ENCODE data around the gene MRPL33. TPM values are rescaled to one million over a fixed set of nuclear protein-coding genes. Genes with fewer than 3 reads are reported as not detected.

Gene MRPL33
- total RNA-seq, 8 experiments from 2014 or later: 152 to 352 (median 169) TPM

GRCh38 chr2:27805180-27805579 lies 33.7 kb downstream of the MRPL33 start:
- Histone ChIP-seq H3K4me1 (replicated peaks in 1 of 2) (no peaks in the 10 kb centered on the region), H3K4me3 (no peak overlapping the region), H3K27ac (no peak overlapping the region)
- WGBS, 10 experiments: 17 to 88% (median 73%) methylated on average over 1 to 3 of the region's 3 CpGs; no CpG with 5 or more reads in 3 of the 10 experiments
- in situ Hi-C loops (cut with MboI; ENCODE audit: low pct_unique_long_range_greater_than_20kb in 2 of 9, low sequenced_read_pairs in 9 of 9, unreplicated experiment in 9 of 9): no loop called here
- no peak for ATAC-seq (replicated peaks in 6 of 8)

DNA sequence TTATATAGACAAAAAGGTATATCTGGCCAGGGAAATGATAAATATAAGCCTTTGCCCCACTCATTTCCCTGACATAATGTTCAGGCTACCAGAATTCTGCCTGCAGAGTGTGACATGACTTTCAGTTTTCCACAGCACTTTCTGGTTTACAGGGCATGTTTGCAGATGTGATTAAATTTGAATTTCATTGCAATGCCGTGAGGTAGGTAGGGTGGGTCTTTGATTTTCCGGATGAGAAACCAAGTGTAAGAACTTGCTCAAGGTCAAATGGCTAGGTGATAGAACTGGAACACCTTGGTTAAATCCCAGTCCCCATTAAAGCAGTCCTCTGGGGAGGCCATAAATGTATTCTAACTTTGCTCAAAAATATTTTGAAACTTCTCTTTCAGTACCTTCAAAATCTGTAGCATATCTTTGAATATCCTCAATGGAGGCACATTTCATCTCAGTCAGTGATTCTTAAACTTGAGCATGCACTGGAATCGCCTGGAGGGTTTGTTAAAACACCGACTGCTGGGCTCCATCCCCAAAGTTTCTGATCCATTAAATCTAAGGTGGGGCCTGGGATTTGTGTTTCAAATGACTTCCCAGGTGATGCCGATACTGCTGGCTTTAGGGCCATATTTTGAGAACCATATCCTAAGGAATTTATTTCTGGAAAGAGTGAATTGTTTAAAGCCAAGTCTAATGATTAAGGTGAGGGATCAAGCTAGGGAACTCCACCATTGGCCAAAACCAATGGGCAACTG lies 35.0 kb downstream of the MRPL33 start:
- no peaks in the 10 kb centered on the region for H3K4me1 ChIP-seq (replicated peaks in 1 of 2)
- H3K4me3 ChIP-seq: no peak overlapping the region
- in situ Hi-C loops (cut with MboI; ENCODE audit: low pct_unique_long_range_greater_than_20kb in 2 of 9, low sequenced_read_pairs in 9 of 9, unreplicated experiment in 9 of 9): no loop called here
- H3K27ac ChIP-seq: no peak overlapping the region
- no peak for ATAC-seq (replicated peaks in 6 of 8)
- 64 to 100% (median 90%) methylated on average over 1 to 5 of the region's 5 CpGs; no CpG with 5 or more reads in 2 of the 10 experiments for WGBS, 10 experiments

DNA sequence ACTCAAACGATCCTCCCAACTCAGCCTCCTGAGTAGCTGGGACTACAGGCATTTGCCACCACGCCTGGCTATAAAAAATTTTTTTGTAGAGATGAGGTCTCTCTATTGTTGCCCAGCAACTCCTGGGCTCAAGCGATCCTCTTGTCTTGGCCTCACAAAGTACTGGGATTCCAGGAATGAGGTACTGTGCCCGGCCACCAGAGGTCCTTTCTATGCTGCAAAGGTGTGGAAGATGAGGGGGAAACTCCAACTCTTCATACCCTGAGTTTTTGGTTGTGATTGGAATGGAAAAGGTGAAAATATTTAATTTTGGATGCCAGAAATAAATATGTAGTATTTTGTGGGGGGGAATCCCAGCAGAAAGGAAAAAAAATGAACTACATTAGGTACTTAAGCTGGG lies 36.0 kb downstream of the MRPL33 start:
- in situ Hi-C loops (cut with MboI; ENCODE audit: low pct_unique_long_range_greater_than_20kb in 2 of 9, low sequenced_read_pairs in 9 of 9, unreplicated experiment in 9 of 9): no loop called here
- Histone ChIP-seq H3K4me1 (replicated peaks in 1 of 2) (no peaks in the 10 kb centered on the region), H3K4me3 (no peak overlapping the region), H3K27ac (no peak overlapping the region)
- 50 to 100% (median 79%) methylated on average over 1 to 4 of the region's 4 CpGs; no CpG with 5 or more reads in 3 of the 10 experiments for WGBS, 10 experiments
- peak in 2 of 8 experiments; percentile 33 to 62 for ATAC-seq (replicated peaks in 6 of 8)

DNA sequence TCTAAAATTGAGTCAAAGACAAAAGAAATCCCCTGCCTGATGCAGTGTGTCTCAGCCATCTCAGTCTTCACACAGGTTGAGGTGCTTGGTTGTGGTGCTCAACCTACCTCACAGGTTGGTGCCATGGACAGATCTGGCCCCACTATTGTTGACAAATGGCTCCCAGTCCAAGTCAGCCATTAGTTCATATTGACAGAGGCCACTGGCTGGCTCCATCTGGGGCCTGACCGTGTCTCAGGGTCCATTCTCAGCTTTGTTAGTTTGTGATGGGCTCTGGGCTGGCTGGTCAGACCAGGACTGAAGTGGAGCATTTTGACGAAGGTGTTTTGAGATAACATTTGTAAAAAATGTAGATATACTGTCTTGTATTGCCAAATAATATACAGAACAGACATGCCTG lies 36.9 kb downstream of the MRPL33 start:
- H3K27ac ChIP-seq: no peak overlapping the region
- H3K4me3 ChIP-seq: no peak overlapping the region
- 60 to 100% (median 78%) methylated on average over 1 to 2 of the region's 2 CpGs; no CpG with 5 or more reads in 4 of the 10 experiments for WGBS, 10 experiments
- ATAC-seq (replicated peaks in 6 of 8): no peak
- in situ Hi-C loops (cut with MboI; ENCODE audit: low pct_unique_long_range_greater_than_20kb in 2 of 9, low sequenced_read_pairs in 9 of 9, unreplicated experiment in 9 of 9): no loop called here
- no peaks in the 10 kb centered on the region for H3K4me1 ChIP-seq (replicated peaks in 1 of 2)

- Histone ChIP-seq H3K4me3 (no peak overlapping the region), H3K27ac (no peak overlapping the region), H3K4me1 (replicated peaks in 1 of 2) (no peaks in the 10 kb centered on the region)
- in situ Hi-C loops (cut with MboI; ENCODE audit: low pct_unique_long_range_greater_than_20kb in 2 of 9, low sequenced_read_pairs in 9 of 9, unreplicated experiment in 9 of 9): no loop called here
- no peak for ATAC-seq (replicated peaks in 6 of 8)
- 83 to 100% (median 92%) methylated on average over 1 to 3 of the region's 3 CpGs; no CpG with 5 or more reads in 4 of the 10 experiments for WGBS, 10 experiments
Observed at GRCh38 chr2:27808984-27809383, 37.5 kb downstream of the MRPL33 start.

- no peak overlapping the region for H3K27ac ChIP-seq
- H3K4me1 ChIP-seq (replicated peaks in 1 of 2): no peaks in the 10 kb centered on the region
- no peak overlapping the region for H3K4me3 ChIP-seq
- 0 to 86% (median 40%) methylated on average over 1 to 3 of the region's 3 CpGs; no CpG with 5 or more reads in 1 of the 10 experiments for WGBS, 10 experiments
- in situ Hi-C loops (cut with MboI; ENCODE audit: low pct_unique_long_range_greater_than_20kb in 2 of 9, low sequenced_read_pairs in 9 of 9, unreplicated experiment in 9 of 9): no loop called here
- no peak for ATAC-seq (replicated peaks in 6 of 8)
Observed at GRCh38 chr2:27809761-27810241, 38.3 kb downstream of the MRPL33 start.

- no peak overlapping the region for H3K4me3 ChIP-seq
- in situ Hi-C loops (cut with MboI; ENCODE audit: low pct_unique_long_range_greater_than_20kb in 2 of 9, low sequenced_read_pairs in 9 of 9, unreplicated experiment in 9 of 9): no loop called here
- no peaks in the 10 kb centered on the region for H3K4me1 ChIP-seq (replicated peaks in 1 of 2)
- H3K27ac ChIP-seq: no peak overlapping the region
- ATAC-seq (replicated peaks in 6 of 8): no peak
- WGBS, 10 experiments: 76 to 84% (median 83%) methylated on average over 1 to 3 of the region's 3 CpGs; no CpG with 5 or more reads in 5 of the 10 experiments
Observed at GRCh38 chr2:27810455-27810854, 38.9 kb downstream of the MRPL33 start.

DNA sequence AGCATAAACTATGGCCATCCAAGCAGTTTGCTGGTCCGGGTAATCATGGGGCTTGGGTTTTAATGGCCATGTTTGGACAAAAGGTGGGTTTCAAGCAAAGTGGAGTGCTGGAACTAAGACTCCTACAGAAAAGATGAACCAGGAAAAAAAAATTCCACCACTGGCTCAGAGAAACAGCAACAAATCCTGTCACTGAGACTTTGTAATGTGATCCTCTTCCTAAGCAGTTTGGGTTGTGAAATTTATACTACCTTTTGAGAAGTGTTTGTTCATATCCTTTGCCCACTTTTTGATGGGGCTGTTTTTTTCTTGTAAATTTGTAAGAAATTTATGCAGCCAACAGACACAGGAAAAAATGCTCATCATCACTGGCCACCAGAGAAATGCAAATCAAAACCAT lies 40.2 kb downstream of the MRPL33 start:
- H3K4me1 ChIP-seq (replicated peaks in 1 of 2): no peaks in the 10 kb centered on the region
- no peak overlapping the region for H3K27ac ChIP-seq
- no peak overlapping the region for H3K4me3 ChIP-seq
- no peak for ATAC-seq (replicated peaks in 6 of 8)
- WGBS, 10 experiments: 90 to 100% (median 100%) methylated on average over 1 of the region's 1 CpG; no CpG with 5 or more reads in 5 of the 10 experiments
- in situ Hi-C loops (cut with MboI; ENCODE audit: low pct_unique_long_range_greater_than_20kb in 2 of 9, low sequenced_read_pairs in 9 of 9, unreplicated experiment in 9 of 9): no loop called here

DNA sequence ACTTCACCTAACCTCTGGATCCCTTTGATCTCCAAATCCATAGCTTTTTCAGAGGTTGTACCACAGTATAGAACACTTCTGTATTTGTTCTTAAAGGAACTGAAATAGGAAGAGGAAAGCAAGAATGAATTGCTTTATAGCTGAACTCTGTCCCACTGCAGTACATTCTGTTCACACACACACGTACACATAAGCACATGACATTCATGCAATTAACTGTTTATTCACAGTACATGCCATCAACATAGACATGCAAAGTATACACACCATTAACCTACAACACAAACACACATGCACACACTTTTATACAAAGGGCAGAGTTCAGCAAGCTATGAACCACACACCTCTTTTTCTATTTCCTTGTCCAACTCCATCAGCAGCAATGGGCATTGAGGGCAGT lies 43.2 kb downstream of the MRPL33 start:
- in situ Hi-C loops (cut with MboI; ENCODE audit: low pct_unique_long_range_greater_than_20kb in 2 of 9, low sequenced_read_pairs in 9 of 9, unreplicated experiment in 9 of 9): no loop called here
- WGBS, 10 experiments: 50 to 100% (median 78%) methylated on average over 1 of the region's 1 CpG; no CpG with 5 or more reads in 4 of the 10 experiments
- H3K4me3 ChIP-seq: no peak overlapping the region
- H3K27ac ChIP-seq: no peak overlapping the region
- no peak for ATAC-seq (replicated peaks in 6 of 8)
- no peaks in the 10 kb centered on the region for H3K4me1 ChIP-seq (replicated peaks in 1 of 2)

DNA sequence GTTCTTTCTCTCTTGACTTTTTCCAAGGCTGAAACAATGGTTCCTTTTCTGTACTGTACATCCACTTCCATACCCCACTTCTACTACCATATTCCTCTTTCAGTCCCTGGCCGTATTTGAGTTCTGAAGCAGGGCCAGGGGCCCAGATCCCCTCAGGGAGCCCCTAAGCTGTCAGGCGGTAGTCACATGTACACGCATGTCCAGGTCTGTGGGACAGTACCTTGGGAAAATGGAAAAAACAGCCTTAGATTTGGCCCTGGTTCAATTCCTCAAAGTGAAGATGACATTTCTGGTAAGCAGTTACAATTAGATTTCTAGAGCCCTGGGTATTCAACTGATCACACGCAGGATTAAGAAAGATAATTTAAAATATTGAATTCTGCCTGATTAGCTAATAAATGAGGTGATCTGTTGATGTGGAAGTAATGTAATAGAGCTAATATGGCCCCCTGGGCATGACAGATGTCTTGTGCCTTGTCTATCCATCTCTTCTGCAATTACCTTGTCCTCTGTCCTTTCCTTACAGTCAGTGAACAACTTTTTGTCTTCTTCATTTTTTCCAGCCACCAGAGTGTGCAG lies 44.4 kb downstream of the MRPL33 start:
- WGBS, 10 experiments: 60 to 100% (median 93%) methylated on average over 1 to 4 of the region's 4 CpGs; no CpG with 5 or more reads in 2 of the 10 experiments
- Histone ChIP-seq H3K4me1 (replicated peaks in 1 of 2) (no peaks in the 10 kb centered on the region), H3K27ac (no peak overlapping the region), H3K4me3 (no peak overlapping the region)
- no peak for ATAC-seq (replicated peaks in 6 of 8)
- in situ Hi-C loops (cut with MboI; ENCODE audit: low pct_unique_long_range_greater_than_20kb in 2 of 9, low sequenced_read_pairs in 9 of 9, unreplicated experiment in 9 of 9): no loop called here

DNA sequence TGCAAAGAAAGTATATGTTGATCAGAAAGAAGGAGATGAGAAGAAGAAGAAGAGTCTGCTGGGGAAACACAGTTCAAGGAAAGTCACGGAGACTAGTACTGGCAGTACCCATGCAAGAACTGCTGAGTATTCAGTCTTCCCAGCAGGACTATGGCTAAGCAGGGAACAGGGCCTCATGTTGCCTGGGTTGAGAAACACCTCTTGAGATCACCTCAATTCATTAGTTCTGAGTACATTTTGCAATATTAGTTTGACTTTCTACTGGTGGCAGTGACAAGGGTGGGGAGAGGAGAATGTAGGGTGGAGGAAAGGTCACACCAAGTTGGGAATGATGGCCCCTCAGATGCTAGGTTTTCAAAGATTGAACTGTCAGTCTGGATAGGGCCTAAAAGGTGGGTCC lies 50.5 kb downstream of the MRPL33 start:
- no peak for ATAC-seq (replicated peaks in 6 of 8)
- in situ Hi-C loops (cut with MboI; ENCODE audit: low pct_unique_long_range_greater_than_20kb in 2 of 9, low sequenced_read_pairs in 9 of 9, unreplicated experiment in 9 of 9): no loop called here
- Histone ChIP-seq H3K4me3 (no peak overlapping the region), H3K4me1 (replicated peaks in 1 of 2) (no peaks in the 10 kb centered on the region), H3K27ac (no peak overlapping the region)
- WGBS, 10 experiments: 80 to 100% (median 92%) methylated on average over 1 of the region's 1 CpG; no CpG with 5 or more reads in 6 of the 10 experiments

GRCh38 chr2:27823135-27823534 lies 51.6 kb downstream of the MRPL33 start:
- WGBS, 10 experiments: 24 to 100% (median 80%) methylated on average over 1 to 5 of the region's 5 CpGs; no CpG with 5 or more reads in 1 of the 10 experiments
- in situ Hi-C loops (cut with MboI; ENCODE audit: low pct_unique_long_range_greater_than_20kb in 2 of 9, low sequenced_read_pairs in 9 of 9, unreplicated experiment in 9 of 9): no loop called here
- ATAC-seq (replicated peaks in 6 of 8): peak in 1 of 8 experiments; percentile 18
- Histone ChIP-seq H3K27ac (no peak overlapping the region), H3K4me3 (no peak overlapping the region), H3K4me1 (replicated peaks in 1 of 2) (no peaks in the 10 kb centered on the region)

DNA sequence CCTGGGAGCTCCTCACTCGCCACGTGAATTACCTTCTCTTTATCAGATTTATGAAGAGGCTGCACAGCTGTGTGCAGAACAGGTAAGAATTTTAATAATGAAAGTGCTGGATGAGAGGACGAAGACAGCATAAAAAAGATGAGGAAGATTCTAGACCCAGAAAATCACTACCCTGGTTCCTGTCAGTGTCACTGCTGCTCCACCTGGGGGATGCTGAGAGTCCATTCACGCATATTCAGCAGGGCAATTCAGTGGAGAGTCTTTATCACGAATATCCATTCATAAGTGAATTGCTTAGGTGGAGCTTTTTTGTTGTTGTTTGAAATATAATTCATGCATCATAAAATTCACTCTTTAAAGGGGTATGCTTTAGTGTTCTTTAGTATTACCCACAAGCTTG lies 52.0 kb downstream of the MRPL33 start:
- no peak overlapping the region for H3K27ac ChIP-seq
- ATAC-seq (replicated peaks in 6 of 8): peak in 3 of 8 experiments; percentile 49 to 62 (median 54)
- no peaks in the 10 kb centered on the region for H3K4me1 ChIP-seq (replicated peaks in 1 of 2)
- no peak overlapping the region for H3K4me3 ChIP-seq
- in situ Hi-C loops (cut with MboI; ENCODE audit: low pct_unique_long_range_greater_than_20kb in 2 of 9, low sequenced_read_pairs in 9 of 9, unreplicated experiment in 9 of 9): no loop called here
- 0 to 94% (median 78%) methylated on average over 1 to 5 of the region's 5 CpGs; no CpG with 5 or more reads in 3 of the 10 experiments for WGBS, 10 experiments
